ENCODE measurements around the gene SPINK6.

The SPINK6 gene

GRCh38 chr5:148201151-148201550 is 1.7 kb upstream of the SPINK6 start:
- DNase-seq (ENCODE audit: low read depth), result no peak
- TF ChIP-seq, protein P1, sequence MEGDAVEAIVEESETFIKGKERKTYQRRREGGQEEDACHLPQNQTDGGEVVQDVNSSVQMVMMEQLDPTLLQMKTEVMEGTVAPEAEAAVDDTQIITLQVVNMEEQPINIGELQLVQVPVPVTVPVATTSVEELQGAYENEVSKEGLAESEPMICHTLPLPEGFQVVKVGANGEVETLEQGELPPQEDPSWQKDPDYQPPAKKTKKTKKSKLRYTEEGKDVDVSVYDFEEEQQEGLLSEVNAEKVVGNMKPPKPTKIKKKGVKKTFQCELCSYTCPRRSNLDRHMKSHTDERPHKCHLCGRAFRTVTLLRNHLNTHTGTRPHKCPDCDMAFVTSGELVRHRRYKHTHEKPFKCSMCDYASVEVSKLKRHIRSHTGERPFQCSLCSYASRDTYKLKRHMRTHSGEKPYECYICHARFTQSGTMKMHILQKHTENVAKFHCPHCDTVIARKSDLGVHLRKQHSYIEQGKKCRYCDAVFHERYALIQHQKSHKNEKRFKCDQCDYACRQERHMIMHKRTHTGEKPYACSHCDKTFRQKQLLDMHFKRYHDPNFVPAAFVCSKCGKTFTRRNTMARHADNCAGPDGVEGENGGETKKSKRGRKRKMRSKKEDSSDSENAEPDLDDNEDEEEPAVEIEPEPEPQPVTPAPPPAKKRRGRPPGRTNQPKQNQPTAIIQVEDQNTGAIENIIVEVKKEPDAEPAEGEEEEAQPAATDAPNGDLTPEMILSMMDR (conservative IDR thresholded peaks at IDR 0.05; ENCODE audit: low read length), result no peak
- no peak overlapping the region for H3K4me3 ChIP-seq (ENCODE audit: low read length)

- TF ChIP-seq, protein P1 (conservative IDR thresholded peaks at IDR 0.05; ENCODE audit: low read length), result no peak
These were observed 2.4 kb downstream of the SPINK6 start for GRCh38 chr5:148205044-148205806.

DNA sequence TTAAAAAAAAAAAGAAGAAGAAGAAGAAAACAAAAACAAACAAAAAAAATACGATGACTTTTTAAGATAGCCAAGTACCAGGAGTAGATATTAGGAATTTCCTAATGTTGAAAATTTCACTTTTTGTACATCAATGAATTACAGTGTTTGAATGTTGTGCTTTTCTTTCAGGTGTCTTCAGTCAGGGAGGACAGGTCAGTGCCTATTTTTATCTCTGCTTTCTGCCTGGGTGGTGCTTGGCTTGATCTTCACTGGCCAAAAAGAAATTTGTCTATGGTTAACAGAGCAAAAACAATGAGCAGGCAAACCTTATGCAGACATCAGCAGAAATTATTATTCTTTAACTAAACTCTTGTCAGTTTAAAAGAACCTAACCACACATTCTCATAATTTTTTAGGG is 3.0 kb downstream of the SPINK6 start:
- TF ChIP-seq, protein P1 (conservative IDR thresholded peaks at IDR 0.05; ENCODE audit: low read length), result no peak
- DNase-seq (ENCODE audit: low read depth), result no peak
- no peak overlapping the region for H3K4me3 ChIP-seq (ENCODE audit: low read length)

More at GRCh38 chr5:148205044-148205806, 2.4 kb downstream of the SPINK6 start:
- DNase-seq (ENCODE audit: low read depth), result no peak
- no peak overlapping the region for H3K4me3 ChIP-seq (ENCODE audit: low read length)

DNA sequence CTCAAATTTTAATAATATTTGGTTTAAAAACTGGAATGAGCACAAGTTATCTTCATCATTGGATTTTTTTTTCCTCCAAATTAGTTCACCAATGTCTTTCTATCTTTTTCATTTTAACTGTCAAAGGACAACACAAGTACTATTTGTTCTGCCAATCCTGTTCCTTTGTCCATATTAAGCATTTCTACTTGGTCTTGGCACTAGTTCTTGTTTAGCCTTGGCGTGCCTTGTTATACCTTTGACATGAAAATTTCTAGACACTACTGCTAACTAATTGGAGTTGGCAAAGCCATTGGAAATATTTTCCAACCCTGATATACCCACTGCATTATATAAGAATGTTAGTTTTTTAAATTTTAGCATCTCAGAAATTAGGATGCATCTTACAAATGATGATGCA is 3.8 kb downstream of the SPINK6 start:
- no peak for DNase-seq (ENCODE audit: low read depth)
- H3K4me3 ChIP-seq (ENCODE audit: low read length), result no peak overlapping the region
- TF ChIP-seq, protein P1 (conservative IDR thresholded peaks at IDR 0.05; ENCODE audit: low read length), result no peak

DNA sequence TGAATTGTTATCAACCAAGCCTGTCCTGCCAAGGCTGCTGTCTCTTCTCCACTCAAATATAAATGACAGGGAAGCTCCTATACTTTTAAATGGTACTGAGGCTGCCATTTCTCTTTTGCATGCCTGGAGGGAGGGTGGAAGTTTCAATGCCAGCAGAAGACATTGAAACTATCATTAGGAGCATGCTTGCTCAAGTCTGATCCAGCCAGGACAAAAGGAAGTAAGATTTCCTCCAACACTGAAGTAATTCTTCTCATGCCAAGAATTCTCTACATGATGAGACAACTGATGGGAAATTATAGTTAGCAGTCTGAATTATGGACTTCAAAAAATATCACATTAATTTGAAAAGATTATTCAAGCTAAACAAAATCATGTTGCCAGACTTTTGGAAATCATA is 5.4 kb downstream of the SPINK6 start:
- DNase-seq (ENCODE audit: low read depth), result no peak
- TF ChIP-seq, protein P1 (conservative IDR thresholded peaks at IDR 0.05; ENCODE audit: low read length), result no peak
- H3K4me3 ChIP-seq (ENCODE audit: low read length), result no peak overlapping the region

GRCh38 chr5:148209151-148209770 is 6.4 kb downstream of the SPINK6 start:
- no peak for DNase-seq (ENCODE audit: low read depth)
- TF ChIP-seq, protein P1 (conservative IDR thresholded peaks at IDR 0.05; ENCODE audit: low read length), result no peak
- H3K4me3 ChIP-seq (ENCODE audit: low read length), result no peak overlapping the region

GRCh38 chr5:148214665-148215185 is 11.9 kb downstream of the SPINK6 start:
- TF ChIP-seq, protein P1 (conservative IDR thresholded peaks at IDR 0.05; ENCODE audit: low read length), result no peak
- DNase-seq (ENCODE audit: low read depth), result no peak
- H3K4me3 ChIP-seq (ENCODE audit: low read length), result no peak overlapping the region

Data from AG10803 (cell line).